ENCODE results near the gene CFAP90. TPM values are rescaled to one million over a fixed set of nuclear protein-coding genes. Genes with fewer than 3 reads are reported as not detected.

The CFAP90 gene
- polyA plus RNA-seq, 1 experiment: 0.10 TPM

DNA sequence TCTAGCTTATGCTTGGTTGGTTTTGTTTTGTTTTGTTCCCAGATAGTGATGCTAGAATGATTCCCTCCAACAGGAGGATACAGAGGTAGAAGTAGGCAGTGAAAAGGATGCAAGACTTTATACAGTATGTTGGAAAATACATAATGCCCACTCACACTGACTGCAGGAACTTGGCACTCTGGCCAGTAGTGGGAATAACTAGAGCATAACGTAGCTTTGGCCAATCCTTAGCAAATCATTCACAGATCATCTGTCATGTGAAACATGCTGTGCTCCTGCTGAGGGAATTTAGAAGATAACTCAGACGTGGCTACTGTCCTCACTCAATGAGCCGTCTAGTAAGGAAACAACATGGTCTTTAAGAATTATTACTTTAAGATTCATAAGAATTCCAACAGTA lies 13.5 kb downstream of the CFAP90 start:
- CTCF ChIA-PET: no interaction called here

DNA sequence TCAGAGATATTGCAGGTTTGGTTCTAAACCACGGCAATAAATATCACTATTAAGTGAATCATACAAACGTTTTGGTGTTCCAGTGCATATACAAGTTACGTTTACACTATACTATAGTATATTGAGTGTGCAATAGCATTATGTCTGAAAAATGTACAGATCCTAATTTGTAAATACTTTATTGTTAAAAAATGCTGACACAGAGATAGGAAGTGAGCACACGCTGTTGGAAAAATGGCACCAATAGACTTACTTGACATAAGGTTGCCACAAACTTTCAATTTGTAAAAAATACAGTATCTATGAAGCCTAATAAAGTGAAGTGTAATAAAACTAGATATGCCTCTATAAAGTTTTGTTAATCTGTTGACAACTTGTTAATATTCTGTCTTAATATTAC lies 16.0 kb downstream of the CFAP90 start:
- TF ChIP-seq, protein P1, sequence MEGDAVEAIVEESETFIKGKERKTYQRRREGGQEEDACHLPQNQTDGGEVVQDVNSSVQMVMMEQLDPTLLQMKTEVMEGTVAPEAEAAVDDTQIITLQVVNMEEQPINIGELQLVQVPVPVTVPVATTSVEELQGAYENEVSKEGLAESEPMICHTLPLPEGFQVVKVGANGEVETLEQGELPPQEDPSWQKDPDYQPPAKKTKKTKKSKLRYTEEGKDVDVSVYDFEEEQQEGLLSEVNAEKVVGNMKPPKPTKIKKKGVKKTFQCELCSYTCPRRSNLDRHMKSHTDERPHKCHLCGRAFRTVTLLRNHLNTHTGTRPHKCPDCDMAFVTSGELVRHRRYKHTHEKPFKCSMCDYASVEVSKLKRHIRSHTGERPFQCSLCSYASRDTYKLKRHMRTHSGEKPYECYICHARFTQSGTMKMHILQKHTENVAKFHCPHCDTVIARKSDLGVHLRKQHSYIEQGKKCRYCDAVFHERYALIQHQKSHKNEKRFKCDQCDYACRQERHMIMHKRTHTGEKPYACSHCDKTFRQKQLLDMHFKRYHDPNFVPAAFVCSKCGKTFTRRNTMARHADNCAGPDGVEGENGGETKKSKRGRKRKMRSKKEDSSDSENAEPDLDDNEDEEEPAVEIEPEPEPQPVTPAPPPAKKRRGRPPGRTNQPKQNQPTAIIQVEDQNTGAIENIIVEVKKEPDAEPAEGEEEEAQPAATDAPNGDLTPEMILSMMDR (IDR thresholded peaks at IDR 0.05; ENCODE audit: low read depth, low read length): no peak
- no peak for DNase-seq (ENCODE audit: low read depth, low spot score)
- ChIA-PET POLR2A (no interaction called here), CTCF (no interaction called here)
- H3K9me3 ChIP-seq (ENCODE audit: control insufficient read depth, insufficient read depth, low read length): no peaks in the 10 kb centered on the region
- H3K4me3 ChIP-seq (ENCODE audit: low read depth, low read length): no peak overlapping the region
- no peak overlapping the region for H3K27ac ChIP-seq (ENCODE audit: low read depth, low read length)
- no peaks in the 10 kb centered on the region for H3K27me3 ChIP-seq (ENCODE audit: control insufficient read depth, insufficient read depth, low read length)

More for the DNA sequence above, 13.5 kb downstream of the CFAP90 start:
- Histone ChIP-seq H3K4me3 (ENCODE audit: low read depth, low read length) (no peak overlapping the region), H3K9me3 (ENCODE audit: control insufficient read depth, insufficient read depth, low read length) (no peaks in the 10 kb centered on the region), H3K27ac (ENCODE audit: low read depth, low read length) (no peak overlapping the region), H3K27me3 (ENCODE audit: control insufficient read depth, insufficient read depth, low read length) (no peaks in the 10 kb centered on the region)
- TF ChIP-seq, protein P1 (IDR thresholded peaks at IDR 0.05; ENCODE audit: low read depth, low read length): no peak
- POLR2A ChIA-PET: no interaction called here
- DNase-seq (ENCODE audit: low read depth, low spot score): no peak

DNA sequence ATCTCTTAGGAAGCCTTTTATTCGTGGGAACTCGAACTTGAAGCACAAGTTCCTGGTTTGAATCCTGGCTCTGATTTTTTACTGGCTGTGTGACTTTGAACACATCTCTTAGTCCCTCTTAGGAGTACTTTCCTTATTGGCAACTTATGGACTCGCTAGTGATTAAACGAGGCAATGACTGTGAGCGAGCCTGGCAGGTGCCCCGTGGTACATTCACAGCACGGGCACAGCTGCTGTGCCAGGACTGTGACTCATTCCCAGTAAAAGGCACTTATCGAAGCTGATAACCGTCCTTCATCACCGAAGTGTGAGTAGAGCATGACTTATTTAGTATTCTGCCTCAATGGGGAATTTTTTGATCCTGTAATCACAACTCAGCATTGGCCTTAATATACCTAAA lies 22.7 kb downstream of the CFAP90 start:
- DNase-seq (ENCODE audit: low read depth, low spot score): no peak
- POLR2A ChIA-PET: no interaction called here
- no peak overlapping the region for H3K27ac ChIP-seq (ENCODE audit: low read depth, low read length)
- H3K27me3 ChIP-seq (ENCODE audit: control insufficient read depth, insufficient read depth, low read length): no peaks in the 10 kb centered on the region
- H3K4me3 ChIP-seq (ENCODE audit: low read depth, low read length): no peak overlapping the region
- no peaks in the 10 kb centered on the region for H3K9me3 ChIP-seq (ENCODE audit: control insufficient read depth, insufficient read depth, low read length)
- TF ChIP-seq, protein P1 (IDR thresholded peaks at IDR 0.05; ENCODE audit: low read depth, low read length): no peak
- CTCF ChIA-PET: interaction anchor here (0.8 kb wide), 1 partner anchor 12 kb away, joined by 3 read pairs; no protein-coding TSS in a partner anchor

DNA sequence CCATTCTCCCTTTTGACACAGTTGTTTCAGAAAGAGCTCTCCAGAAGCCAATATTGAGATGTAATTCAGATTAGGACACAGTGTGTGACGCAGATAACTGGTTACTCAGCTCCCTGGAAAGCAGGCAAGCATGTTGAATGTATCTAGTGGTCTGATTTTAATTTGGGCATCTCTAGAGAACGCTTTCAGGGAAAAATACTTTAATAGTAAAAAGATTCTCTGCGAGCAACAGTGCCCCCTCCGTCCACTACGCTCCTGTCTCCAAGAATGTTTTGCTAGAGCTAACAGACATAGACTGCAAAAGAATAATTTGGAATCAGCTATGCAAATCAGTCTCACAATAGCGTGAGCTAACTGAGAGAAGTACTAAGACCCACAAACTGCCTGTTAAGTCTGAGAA lies 23.3 kb downstream of the CFAP90 start:
- Histone ChIP-seq H3K27me3 (ENCODE audit: control insufficient read depth, insufficient read depth, low read length) (no peaks in the 10 kb centered on the region), H3K27ac (ENCODE audit: low read depth, low read length) (no peak overlapping the region), H3K9me3 (ENCODE audit: control insufficient read depth, insufficient read depth, low read length) (no peaks in the 10 kb centered on the region), H3K4me3 (ENCODE audit: low read depth, low read length) (no peak overlapping the region)
- TF ChIP-seq, protein P1 (IDR thresholded peaks at IDR 0.05; ENCODE audit: low read depth, low read length): 0 out of 2 replicates have a peak, but pooled peaks have one; percentile 1
- DNase-seq (ENCODE audit: low read depth, low spot score): no peak
- ChIA-PET POLR2A (no interaction called here), CTCF (interaction anchor here (0.8 kb wide), 1 partner anchor 11 kb away, joined by 4 read pairs; no protein-coding TSS in a partner anchor)

DNA sequence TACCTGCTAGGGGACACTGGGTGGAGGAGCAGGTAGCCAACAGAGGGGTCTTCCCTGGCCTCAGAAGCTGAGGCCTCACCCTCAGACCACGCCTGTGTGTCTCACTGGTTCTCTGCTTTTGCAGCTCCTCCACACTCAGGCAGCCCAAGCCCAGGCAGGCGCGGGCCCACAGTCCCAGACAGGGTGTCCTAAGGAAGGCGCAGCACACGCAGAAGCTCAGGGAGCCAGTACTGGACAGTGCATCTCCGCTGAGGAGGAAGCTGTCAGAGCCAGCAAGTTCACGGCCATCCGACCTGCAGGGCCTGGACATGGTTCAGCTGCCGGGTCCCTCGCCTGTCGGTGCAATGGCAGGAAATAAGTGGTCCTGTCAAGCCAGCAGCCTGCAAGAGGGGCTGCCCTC lies 25.3 kb downstream of the CFAP90 start:
- TF ChIP-seq, protein P1 (IDR thresholded peaks at IDR 0.05; ENCODE audit: low read depth, low read length): no peak
- no peaks in the 10 kb centered on the region for H3K9me3 ChIP-seq (ENCODE audit: control insufficient read depth, insufficient read depth, low read length)
- H3K4me3 ChIP-seq (ENCODE audit: low read depth, low read length): no peak overlapping the region
- H3K27me3 ChIP-seq (ENCODE audit: control insufficient read depth, insufficient read depth, low read length): no peaks in the 10 kb centered on the region
- H3K27ac ChIP-seq (ENCODE audit: low read depth, low read length): no peak overlapping the region
- CTCF ChIA-PET: no interaction called here
- POLR2A ChIA-PET: no interaction called here
- no peak for DNase-seq (ENCODE audit: low read depth, low spot score)

All from AG04450 (cell line).